ENCODE measurements around the gene SNORC.

DNA sequence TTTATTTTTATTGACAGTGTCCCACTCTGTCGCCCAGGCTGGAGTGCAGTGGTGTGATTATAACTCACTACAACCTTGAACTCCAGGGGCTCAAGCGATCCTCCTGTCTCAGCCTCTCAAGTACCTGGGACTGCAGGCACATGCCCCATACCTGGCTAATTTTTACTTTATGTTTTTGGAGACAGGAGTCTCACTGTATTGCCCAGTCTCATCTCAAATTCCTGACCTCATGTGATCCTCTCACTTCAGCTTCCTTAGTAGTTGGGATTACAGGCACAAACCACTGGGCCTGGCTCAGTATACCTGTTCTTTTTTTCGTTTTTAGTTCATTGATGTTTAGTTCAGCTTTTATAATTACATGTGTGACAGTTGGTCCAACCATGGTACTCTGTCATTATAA is 40.1 kb upstream of the SNORC start:
- TF ChIP-seq, protein P1, sequence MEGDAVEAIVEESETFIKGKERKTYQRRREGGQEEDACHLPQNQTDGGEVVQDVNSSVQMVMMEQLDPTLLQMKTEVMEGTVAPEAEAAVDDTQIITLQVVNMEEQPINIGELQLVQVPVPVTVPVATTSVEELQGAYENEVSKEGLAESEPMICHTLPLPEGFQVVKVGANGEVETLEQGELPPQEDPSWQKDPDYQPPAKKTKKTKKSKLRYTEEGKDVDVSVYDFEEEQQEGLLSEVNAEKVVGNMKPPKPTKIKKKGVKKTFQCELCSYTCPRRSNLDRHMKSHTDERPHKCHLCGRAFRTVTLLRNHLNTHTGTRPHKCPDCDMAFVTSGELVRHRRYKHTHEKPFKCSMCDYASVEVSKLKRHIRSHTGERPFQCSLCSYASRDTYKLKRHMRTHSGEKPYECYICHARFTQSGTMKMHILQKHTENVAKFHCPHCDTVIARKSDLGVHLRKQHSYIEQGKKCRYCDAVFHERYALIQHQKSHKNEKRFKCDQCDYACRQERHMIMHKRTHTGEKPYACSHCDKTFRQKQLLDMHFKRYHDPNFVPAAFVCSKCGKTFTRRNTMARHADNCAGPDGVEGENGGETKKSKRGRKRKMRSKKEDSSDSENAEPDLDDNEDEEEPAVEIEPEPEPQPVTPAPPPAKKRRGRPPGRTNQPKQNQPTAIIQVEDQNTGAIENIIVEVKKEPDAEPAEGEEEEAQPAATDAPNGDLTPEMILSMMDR (IDR thresholded peaks at IDR 0.05; ENCODE audit: poor library complexity, severe bottlenecking), result no peak
- TF ChIP-seq POLR2AphosphoS5 (IDR thresholded peaks at IDR 0.05), result no peak
- no peak for TF ChIP-seq MXI1 (conservative IDR thresholded peaks at IDR 0.05; ENCODE audit: poor library complexity, severe bottlenecking)
- no peak for TF ChIP-seq TAF1 (IDR thresholded peaks at IDR 0.05; ENCODE audit: low read depth)
- TF ChIP-seq EZH2 (IDR thresholded peaks at IDR 0.05; ENCODE audit: borderline replicate concordance, insufficient read depth, low read length, poor library complexity, severe bottlenecking), result no peak

Measured in neural cell (in vitro differentiated cells).